SK-N-SH (cell line): ENCODE results near the gene CADM1. TPM values are rescaled to one million over a fixed set of nuclear protein-coding genes. Genes with fewer than 3 reads are reported as not detected.

Experiments
- CTCF ChIA-PET: fragments of 300-600, 350-600 bp; formaldehyde crosslinking; extraction: SDS; loops from one replicate; lab custom pipeline; 2021; lab: Yijun Ruan, JAX
- POLR2A ChIA-PET: fragments of 350-600 bp; sonication (Branson Sonifier 250); formaldehyde crosslinking; extraction: SDS; loops from one replicate; lab custom pipeline; 2020; ENCODE audit warnings: antibody characterized with exemption, inconsistent platforms; lab: Yijun Ruan, JAX
- DNase-seq: peaks from one replicate; pipeline ENCODE4 v3.0.0; 2012
- H2AFZ ChIP-seq: fragments of 200-600 bp; sonication (generic); 2 replicates; pipeline ENCODE4 v1.8.1; 2016; ENCODE audit warnings: antibody characterized with exemption, mild to moderate bottlenecking, low read depth
- H3F3A ChIP-seq: fragments of 200-600 bp; sonication (generic); replicated peaks from 2 replicates; pipeline ENCODE3; 2016; ENCODE audit warnings: antibody characterized with exemption, mild to moderate bottlenecking; ENCODE audit not compliant: insufficient read depth
- H3K27ac ChIP-seq, 2 experiments: fragments of 200-500 bp in 1 of 2; fragments of 200-600 bp in 1 of 2; sonication (Bioruptor generic) in 1 of 2; sonication (generic), shearing (Covaris generic) in 1 of 2; 2 replicates each; pipeline versions ENCODE4 v1.5.1 to v1.6.1; 2014 to 2016; ENCODE audit warnings: low read depth in 2 of 2, inconsistent platforms in 1 of 2, low read length in 1 of 2, mild to moderate bottlenecking in 1 of 2, mixed read lengths in 1 of 2
- H3K27me3 ChIP-seq: fragments of 200-600 bp; sonication (generic), shearing (Covaris generic); 2 replicates; pipeline ENCODE4 v1.6.1; 2016; ENCODE audit warnings: mixed run types; ENCODE audit not compliant: insufficient read depth
- H3K36me3 ChIP-seq, 2 experiments: fragments of 200-500 bp in 1 of 2; fragments of 200-600 bp in 1 of 2; sonication (Bioruptor generic) in 1 of 2; sonication (generic) in 1 of 2; replicated peaks in 1 of 2; 2 replicates each; pipeline versions ENCODE3 to v1.5.1; 2014 to 2016; ENCODE audit warnings: low read length in 1 of 2, mild to moderate bottlenecking in 1 of 2; ENCODE audit not compliant: insufficient read depth in 2 of 2, control insufficient read depth in 1 of 2
- H3K4me1 ChIP-seq, 2 experiments: fragments of 200-500 bp in 1 of 2; fragments of 200-600 bp in 1 of 2; sonication (Bioruptor generic) in 1 of 2; sonication (generic), shearing (Covaris generic) in 1 of 2; 2 replicates each; pipeline versions ENCODE4 v1.5.1 to v1.6.1; 2014 to 2016; ENCODE audit warnings: low read depth in 1 of 2, low read length in 1 of 2, mixed run types in 1 of 2; ENCODE audit not compliant: insufficient read depth in 2 of 2, control insufficient read depth in 1 of 2
- H3K4me2 ChIP-seq: fragments of 200-600 bp; sonication (generic), shearing (Covaris generic); 2 replicates; pipeline ENCODE4 v1.6.1; 2017; ENCODE audit warnings: mixed run types
- H3K4me3 ChIP-seq, 2 experiments: fragments of 200-500 bp in 1 of 2; fragments of 200-600 bp in 1 of 2; sonication (Bioruptor generic) in 1 of 2; sonication (generic), shearing (Covaris generic) in 1 of 2; 2 replicates each; pipeline versions ENCODE4 v1.5.1 to v1.8.1; 2014 to 2016; ENCODE audit warnings: low read depth in 2 of 2, inconsistent platforms in 1 of 2, low read length in 1 of 2, mild to moderate bottlenecking in 1 of 2, mixed read lengths in 1 of 2, moderate library complexity in 1 of 2
- H3K79me2 ChIP-seq: fragments of 200-600 bp; sonication (generic); 2 replicates; pipeline ENCODE4 v1.8.1; 2017; ENCODE audit warnings: mild to moderate bottlenecking; ENCODE audit not compliant: insufficient read depth
- H3K9ac ChIP-seq: fragments of 200-600 bp; sonication (generic); 2 replicates; pipeline ENCODE4 v1.6.1; 2017; ENCODE audit warnings: mixed run types
- H3K9me2 ChIP-seq: fragments of 200-600 bp; sonication (generic); 2 replicates; pipeline ENCODE4 v1.6.1; 2017; ENCODE audit warnings: mixed run types
- H3K9me3 ChIP-seq: fragments of 200-600 bp; sonication (generic); 2 replicates; pipeline ENCODE4 v1.6.1; 2017; ENCODE audit warnings: mixed run types, mild to moderate bottlenecking, moderate library complexity
- H4K20me1 ChIP-seq: fragments of 200-600 bp; sonication (generic); 2 replicates; pipeline ENCODE4 v1.6.1; 2017; ENCODE audit warnings: mild to moderate bottlenecking, mixed run types; ENCODE audit not compliant: insufficient read depth
- CHD2 ChIP-seq: fragments of 150-350 bp; IDR thresholded peaks from 2 replicates; pipeline ENCODE4 v1.6.1; 2018; ENCODE audit warnings: low read length; ENCODE audit not compliant: partially characterized antibody
- EP300 ChIP-seq, 2 experiments: IDR thresholded peaks; 2 replicates each; pipeline versions ENCODE4 v1.4.0 to v1.6.1; 2012; ENCODE audit warnings: borderline replicate concordance in 1 of 2, low read depth in 1 of 2, low read length in 1 of 2
- EZH2phosphoT487 ChIP-seq: fragments of 200-600 bp; sonication (generic); IDR thresholded peaks from 2 replicates; pipeline ENCODE4 v1.6.1; 2017; ENCODE audit warnings: low read depth, mixed run types, mild to moderate bottlenecking, antibody characterized with exemption, moderate library complexity, borderline replicate concordance
- GATA2 ChIP-seq: sonication (generic); formaldehyde crosslinking; IDR thresholded peaks from 2 replicates; pipeline ENCODE4 v1.5.0; 2020; ENCODE audit warnings: mild to moderate bottlenecking, missing genetic modification reagents
- IRF3 ChIP-seq: fragments of 150-350 bp; IDR thresholded peaks from 2 replicates; pipeline ENCODE4 v1.6.1; 2016; ENCODE audit warnings: mild to moderate bottlenecking, low read depth, low read length
- JUND ChIP-seq: IDR thresholded peaks from 2 replicates; pipeline ENCODE4 v1.4.0; 2012
- MAX ChIP-seq: IDR thresholded peaks from 2 replicates; pipeline ENCODE4 v1.4.0; 2012; ENCODE audit warnings: low read depth
- MEF2A ChIP-seq: IDR thresholded peaks from 2 replicates; pipeline ENCODE4 v1.4.0; 2012; ENCODE audit warnings: low read depth, borderline replicate concordance
- NFIC ChIP-seq: IDR thresholded peaks from 2 replicates; pipeline ENCODE4 v1.4.0; 2012; ENCODE audit warnings: borderline replicate concordance
- NRF1 ChIP-seq: IDR thresholded peaks from 2 replicates; pipeline ENCODE4 v1.6.1; 2012; ENCODE audit warnings: low read depth, mild to moderate bottlenecking, low read length
- RCOR1 ChIP-seq: fragments of 150-350 bp; IDR thresholded peaks from 2 replicates; pipeline ENCODE4 v1.6.1; 2017; ENCODE audit warnings: antibody characterized with exemption, low read length
- REST ChIP-seq: IDR thresholded peaks from 2 replicates; pipeline ENCODE4 v1.6.1; 2012; ENCODE audit warnings: mild to moderate bottlenecking, low read depth, low read length, moderate library complexity
- RFX5 ChIP-seq: IDR thresholded peaks from 2 replicates; pipeline ENCODE4 v1.6.1; 2012; ENCODE audit warnings: mild to moderate bottlenecking, improper control_type of control experiment, low read length
- SIN3A ChIP-seq: IDR thresholded peaks from 2 replicates; pipeline ENCODE4 v1.6.1; 2012; ENCODE audit warnings: low read depth, mild to moderate bottlenecking, low read length, moderate library complexity, borderline replicate concordance
- SMC3 ChIP-seq: IDR thresholded peaks from 2 replicates; pipeline ENCODE4 v1.6.1; 2012; ENCODE audit warnings: low read depth, low read length, improper control_type of control experiment
- TAF1 ChIP-seq: IDR thresholded peaks from 2 replicates; pipeline ENCODE4 v1.6.1; 2012; ENCODE audit warnings: low read depth, mild to moderate bottlenecking, low read length, moderate library complexity, borderline replicate concordance
- TCF12 ChIP-seq: IDR thresholded peaks from 2 replicates; pipeline ENCODE4 v1.4.0; 2012
- YY1 ChIP-seq: IDR thresholded peaks from 2 replicates; pipeline ENCODE4 v1.4.0; 2012; ENCODE audit warnings: low read depth, mild to moderate bottlenecking
- ZBTB33 ChIP-seq: IDR thresholded peaks from 2 replicates; pipeline ENCODE4 v1.4.0; 2012; ENCODE audit warnings: low read depth, borderline replicate concordance
- WGBS: methylation state at CpG from one replicate; pipeline ENCODE4 v1.1.6; 2017; ENCODE audit warnings: low lambda C conversion rate; 5-methylcytosine and 5-hydroxymethylcytosine counted together
- polyA plus RNA-seq, 3 experiments: library from polyadenylated mRNA; depleted of rRNA; stranded (reverse); fragments of >200 nt; gene quantifications; 2 replicates each; pipeline ENCODE4 v1.2.3, GENCODE V29; 2012
- TF ChIP-seq, protein P1 (sequence below): IDR thresholded peaks from 2 replicates; pipeline ENCODE4; 2012

Gene CADM1
- polyA plus RNA-seq, 1 of the 3 experiments (the other 2 are of a cell fraction) = 7.9 TPM

DNA sequence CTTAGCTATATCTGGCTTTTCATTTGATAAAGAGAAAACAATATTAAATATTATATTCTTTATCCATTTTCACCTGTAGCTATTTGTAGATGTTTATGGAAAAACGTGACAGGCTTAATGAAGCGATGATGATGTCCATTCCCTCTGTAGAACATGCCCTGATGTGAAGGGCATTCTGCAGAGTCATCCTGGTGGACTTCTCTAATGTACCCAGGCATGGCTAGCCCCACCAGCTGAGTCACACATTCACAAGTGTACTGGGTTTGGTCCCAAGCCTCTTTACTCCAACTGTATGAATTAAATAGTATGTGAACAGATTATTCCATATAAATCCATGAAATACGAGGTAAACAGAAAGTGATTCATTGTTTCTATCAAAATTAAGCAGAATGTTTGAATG is 139.3 kb downstream of the CADM1 start:
- no peak overlapping the region for H2AFZ ChIP-seq
- TF ChIP-seq YY1 = no peak
- TF ChIP-seq JUND = no peak
- no peak for TF ChIP-seq MAX
- TF ChIP-seq SIN3A = no peak
- TF ChIP-seq, protein P1, sequence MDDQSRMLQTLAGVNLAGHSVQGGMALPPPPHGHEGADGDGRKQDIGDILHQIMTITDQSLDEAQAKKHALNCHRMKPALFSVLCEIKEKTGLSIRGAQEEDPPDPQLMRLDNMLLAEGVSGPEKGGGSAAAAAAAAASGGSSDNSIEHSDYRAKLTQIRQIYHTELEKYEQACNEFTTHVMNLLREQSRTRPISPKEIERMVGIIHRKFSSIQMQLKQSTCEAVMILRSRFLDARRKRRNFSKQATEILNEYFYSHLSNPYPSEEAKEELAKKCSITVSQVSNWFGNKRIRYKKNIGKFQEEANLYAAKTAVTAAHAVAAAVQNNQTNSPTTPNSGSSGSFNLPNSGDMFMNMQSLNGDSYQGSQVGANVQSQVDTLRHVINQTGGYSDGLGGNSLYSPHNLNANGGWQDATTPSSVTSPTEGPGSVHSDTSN = no peak
- TF ChIP-seq IRF3 = no peak
- TF ChIP-seq EP300 (IDR thresholded peaks at IDR 0.05; ENCODE audit: borderline replicate concordance in 1 of 2, low read depth in 1 of 2, low read length in 1 of 2) = no peak
- no peak for TF ChIP-seq SMC3
- no peak for TF ChIP-seq RFX5
- no peak for TF ChIP-seq REST
- TF ChIP-seq TCF12 = no peak
- no peak for TF ChIP-seq GATA2 (CRISPR knock-in tag)
- TF ChIP-seq EZH2phosphoT487 = no peak
- TF ChIP-seq NFIC = no peak
- TF ChIP-seq ZBTB33 = no peak
- TF ChIP-seq CHD2 = no peak
- TF ChIP-seq TAF1 = no peak
- no peak for TF ChIP-seq RCOR1
- TF ChIP-seq MEF2A = no peak
- TF ChIP-seq NRF1 = no peak
- TF ChIP-seq, all 33 proteins: peak for 0
- no peak overlapping the region for H3K4me3 ChIP-seq
- 57% methylated on average over 3 of the region's 3 CpGs for WGBS
- no peaks in the 10 kb centered on the region for H3K36me3 ChIP-seq
- no peaks in the 10 kb centered on the region for H3K79me2 ChIP-seq
- H3K9ac ChIP-seq = no peak overlapping the region
- ChIA-PET POLR2A (no interaction called here), CTCF (interaction anchor here (0.6 kb wide), 1 partner anchor 26 kb away, joined by 3 read pairs; no protein-coding TSS in a partner anchor)
- no peak for DNase-seq
- H3K9me2 ChIP-seq = no peaks in the 10 kb centered on the region
- no peaks in the 10 kb centered on the region for H4K20me1 ChIP-seq
- H3F3A ChIP-seq = no peaks in the 10 kb centered on the region
- no peak overlapping the region for H3K4me2 ChIP-seq
- H3K9me3 ChIP-seq = no peaks in the 10 kb centered on the region
- no peaks in the 10 kb centered on the region for H3K27me3 ChIP-seq
- H3K27ac ChIP-seq = no peak overlapping the region; a peak in 1 of 4 replicates
- peaks cover 0 to 24% of the 10 kb centered on the region in 2 experiments; a peak in 2 of 4 replicates for H3K4me1 ChIP-seq
